Vagina (tissue), 2 donors: ENCODE results near the gene OR2T6. TPM values are rescaled to one million over a fixed set of nuclear protein-coding genes. Genes with fewer than 3 reads are reported as not detected.

Source experiments
- DNase-seq, 2 donors: peaks; one replicate each; pipeline ENCODE4 v3.0.0-alpha.2; 2017; ENCODE audit errors: extremely low spot score in 2 of 2
- H3K27ac ChIP-seq: fragments of 200-600 bp; sonication (generic); one replicate; pipeline ENCODE4 v1.5.1; 2019
- H3K27me3 ChIP-seq: fragments of 200-600 bp; sonication (generic); one replicate; pipeline ENCODE4 v1.5.1; 2019
- H3K36me3 ChIP-seq, 2 donors: fragments of 200-600 bp; sonication (generic); one replicate each; pipeline ENCODE4 v1.5.1; 2017 to 2019
- H3K4me1 ChIP-seq: fragments of 200-600 bp; sonication (generic); one replicate; pipeline ENCODE4 v1.5.1; 2019
- H3K4me3 ChIP-seq, 2 donors: fragments of 200-600 bp; sonication (generic); 1 replicate in 1 of 2; 2 replicates in 1 of 2; pipeline ENCODE4 v1.5.1; 2016 to 2019
- H3K9me3 ChIP-seq: fragments of 200-600 bp; sonication (generic); one replicate; pipeline ENCODE4 v1.5.1; 2019
- POLR2A ChIP-seq, 2 donors: fragments of 450-650 bp; IDR thresholded peaks; one replicate each; pipeline ENCODE4 v1.6.1; 2017; ENCODE audit warnings: antibody characterized with exemption in 2 of 2, mild to moderate bottlenecking in 2 of 2, moderate library complexity in 2 of 2
- POLR2AphosphoS5 ChIP-seq, 2 donors: sonication (generic); formaldehyde crosslinking; IDR thresholded peaks; one replicate each; pipeline ENCODE4 v1.9.0; 2017; ENCODE audit warnings: antibody characterized with exemption in 2 of 2, mild to moderate bottlenecking in 2 of 2, low read depth in 1 of 2; ENCODE audit not compliant: insufficient read depth in 1 of 2
- intact Hi-C: fragments of 100-400 bp; cut with DNase I; formaldehyde crosslinking; loops from one replicate; pipeline ENCODE4 v1.15.1; 2023
- total RNA-seq: library from RNA; depleted of rRNA; stranded (reverse); fragments of >200 nt; gene quantifications from one replicate; pipeline ENCODE4 v1.2.3, GENCODE V29; 2016
- TF ChIP-seq, protein P1 (sequence below), 3 experiments: fragments of 450-650 bp in 2 of 3; fragments of 200-600 bp in 1 of 3; sonication (generic) in 1 of 3; IDR thresholded peaks; one replicate each; pipeline ENCODE4 v1.5.1; 2017 to 2019; ENCODE audit warnings: antibody characterized with exemption in 3 of 3, mild to moderate bottlenecking in 2 of 3, moderate library complexity in 2 of 3

OR2T6 gene
- total RNA-seq, 1 donor from 2014 or later = not detected

DNA sequence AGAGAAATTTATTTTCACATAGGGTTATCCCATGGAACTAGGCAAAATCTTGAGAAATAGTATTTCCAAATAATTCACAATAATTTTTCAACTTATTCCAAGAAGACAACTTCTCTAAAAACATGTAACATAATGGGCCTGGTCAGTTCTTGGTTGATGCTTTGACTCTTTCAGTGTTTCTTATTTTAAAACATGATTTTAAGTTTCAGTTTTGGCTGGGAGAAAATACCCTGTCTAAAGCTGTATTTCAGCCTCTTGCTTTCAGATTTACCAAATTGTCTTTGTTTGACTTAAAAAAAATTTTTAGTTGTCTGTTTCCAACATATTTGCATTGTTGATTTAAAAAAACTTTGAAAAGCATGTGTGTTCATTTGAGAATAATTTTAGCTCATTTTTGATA is 8.9 kb upstream of the OR2T6 start:
- intact Hi-C loops = no loop called here
- DNase-seq = no peak
- H3K9me3 ChIP-seq = peaks cover 6% of the 10 kb centered on the region
- no peak overlapping the region for H3K27ac ChIP-seq
- no peaks in the 10 kb centered on the region for H3K36me3 ChIP-seq
- no peak overlapping the region for H3K4me3 ChIP-seq
- TF ChIP-seq, protein P1, sequence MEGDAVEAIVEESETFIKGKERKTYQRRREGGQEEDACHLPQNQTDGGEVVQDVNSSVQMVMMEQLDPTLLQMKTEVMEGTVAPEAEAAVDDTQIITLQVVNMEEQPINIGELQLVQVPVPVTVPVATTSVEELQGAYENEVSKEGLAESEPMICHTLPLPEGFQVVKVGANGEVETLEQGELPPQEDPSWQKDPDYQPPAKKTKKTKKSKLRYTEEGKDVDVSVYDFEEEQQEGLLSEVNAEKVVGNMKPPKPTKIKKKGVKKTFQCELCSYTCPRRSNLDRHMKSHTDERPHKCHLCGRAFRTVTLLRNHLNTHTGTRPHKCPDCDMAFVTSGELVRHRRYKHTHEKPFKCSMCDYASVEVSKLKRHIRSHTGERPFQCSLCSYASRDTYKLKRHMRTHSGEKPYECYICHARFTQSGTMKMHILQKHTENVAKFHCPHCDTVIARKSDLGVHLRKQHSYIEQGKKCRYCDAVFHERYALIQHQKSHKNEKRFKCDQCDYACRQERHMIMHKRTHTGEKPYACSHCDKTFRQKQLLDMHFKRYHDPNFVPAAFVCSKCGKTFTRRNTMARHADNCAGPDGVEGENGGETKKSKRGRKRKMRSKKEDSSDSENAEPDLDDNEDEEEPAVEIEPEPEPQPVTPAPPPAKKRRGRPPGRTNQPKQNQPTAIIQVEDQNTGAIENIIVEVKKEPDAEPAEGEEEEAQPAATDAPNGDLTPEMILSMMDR (IDR thresholded peaks at IDR 0.05) = no peak
- no peak for TF ChIP-seq POLR2AphosphoS5 (IDR thresholded peaks at IDR 0.05; ENCODE audit: insufficient read depth in 1 of 2, low read depth in 1 of 2)
- no peak for TF ChIP-seq POLR2A (IDR thresholded peaks at IDR 0.05)
- no peaks in the 10 kb centered on the region for H3K4me1 ChIP-seq
- no peaks in the 10 kb centered on the region for H3K27me3 ChIP-seq

DNA sequence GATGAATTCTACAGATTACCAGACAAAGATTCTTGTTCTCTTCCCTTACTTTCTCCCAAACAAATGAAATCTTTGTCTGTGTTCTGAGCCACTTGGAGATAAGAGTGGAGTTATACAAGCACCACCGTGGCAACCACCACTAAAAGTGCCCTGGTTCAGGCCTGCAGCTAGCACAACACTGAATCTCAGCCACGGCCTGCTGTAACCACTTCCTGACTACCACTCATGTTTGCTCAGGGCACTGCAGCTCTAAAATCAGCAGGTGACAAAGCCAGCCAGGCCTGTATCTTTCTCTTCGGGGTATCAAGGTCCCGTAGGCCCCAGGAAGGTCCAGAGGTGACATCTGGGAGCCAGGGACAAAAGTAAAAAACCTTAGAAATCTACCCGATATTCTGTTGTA is 3.2 kb upstream of the OR2T6 start:
- H3K27ac ChIP-seq = no peak overlapping the region
- no peaks in the 10 kb centered on the region for H3K4me1 ChIP-seq
- no peak for TF ChIP-seq POLR2A (IDR thresholded peaks at IDR 0.05)
- no peaks in the 10 kb centered on the region for H3K36me3 ChIP-seq
- H3K9me3 ChIP-seq = no peaks in the 10 kb centered on the region
- no peaks in the 10 kb centered on the region for H3K27me3 ChIP-seq
- DNase-seq = no peak
- H3K4me3 ChIP-seq = no peak overlapping the region
- intact Hi-C loops = no loop called here

DNA sequence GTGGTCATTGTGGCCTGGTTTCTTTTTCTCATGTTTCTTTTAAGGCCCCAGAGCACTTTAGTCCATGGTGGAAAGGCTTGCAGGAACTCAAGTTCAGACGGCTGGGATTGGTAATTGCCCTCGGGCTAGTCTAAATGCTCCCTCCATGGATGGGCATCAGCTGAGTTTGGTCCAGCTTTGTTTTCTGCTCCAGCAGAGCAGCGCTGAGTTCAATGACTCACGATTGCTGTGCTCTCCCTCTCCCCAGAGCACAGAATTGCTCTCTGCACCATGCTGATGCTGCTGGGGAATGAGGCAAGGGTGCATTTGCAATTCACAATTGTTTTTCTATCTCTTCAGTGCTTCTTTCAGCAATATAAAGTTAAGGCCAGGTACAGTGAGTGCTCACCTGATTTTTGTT is 1.8 kb upstream of the OR2T6 start:
- Histone ChIP-seq H3K27ac (no peak overlapping the region), H3K4me1 (no peaks in the 10 kb centered on the region), H3K27me3 (no peaks in the 10 kb centered on the region), H3K4me3 (no peak overlapping the region), H3K36me3 (no peaks in the 10 kb centered on the region), H3K9me3 (no peaks in the 10 kb centered on the region)
- no peak for DNase-seq
- TF ChIP-seq POLR2AphosphoS5 (IDR thresholded peaks at IDR 0.05; ENCODE audit: insufficient read depth in 1 of 2, low read depth in 1 of 2) = no peak
- TF ChIP-seq, protein P1 (IDR thresholded peaks at IDR 0.05) = no peak
- no peak for TF ChIP-seq POLR2A (IDR thresholded peaks at IDR 0.05)
- intact Hi-C loops = no loop called here

DNA sequence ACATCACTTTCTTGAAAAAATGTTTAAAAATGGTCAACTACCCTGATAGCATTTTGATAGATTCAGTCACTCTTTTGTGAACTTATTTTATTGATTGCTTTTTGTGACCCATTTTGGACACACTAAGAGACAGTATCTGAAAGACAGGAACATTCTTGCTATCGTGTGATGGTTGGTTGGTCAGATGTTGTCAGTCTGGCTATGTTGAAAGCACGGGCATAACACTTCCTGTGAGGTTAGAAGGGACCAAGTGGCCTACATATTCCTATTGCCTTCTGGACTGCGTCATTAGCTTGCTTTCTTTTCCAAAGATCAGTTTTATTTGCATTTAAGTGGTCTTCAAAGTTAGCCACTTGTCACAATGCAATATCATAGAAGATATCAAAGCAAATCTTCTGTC is 1.4 kb downstream of the OR2T6 start:
- Histone ChIP-seq H3K27me3 (no peaks in the 10 kb centered on the region), H3K27ac (no peak overlapping the region), H3K36me3 (no peaks in the 10 kb centered on the region), H3K4me3 (no peak overlapping the region), H3K9me3 (no peaks in the 10 kb centered on the region), H3K4me1 (no peaks in the 10 kb centered on the region)
- TF ChIP-seq POLR2AphosphoS5 (IDR thresholded peaks at IDR 0.05; ENCODE audit: insufficient read depth in 1 of 2, low read depth in 1 of 2) = no peak
- TF ChIP-seq, protein P1 (IDR thresholded peaks at IDR 0.05) = no peak
- TF ChIP-seq POLR2A (IDR thresholded peaks at IDR 0.05) = no peak
- no peak for DNase-seq
- intact Hi-C loops = no loop called here

DNA sequence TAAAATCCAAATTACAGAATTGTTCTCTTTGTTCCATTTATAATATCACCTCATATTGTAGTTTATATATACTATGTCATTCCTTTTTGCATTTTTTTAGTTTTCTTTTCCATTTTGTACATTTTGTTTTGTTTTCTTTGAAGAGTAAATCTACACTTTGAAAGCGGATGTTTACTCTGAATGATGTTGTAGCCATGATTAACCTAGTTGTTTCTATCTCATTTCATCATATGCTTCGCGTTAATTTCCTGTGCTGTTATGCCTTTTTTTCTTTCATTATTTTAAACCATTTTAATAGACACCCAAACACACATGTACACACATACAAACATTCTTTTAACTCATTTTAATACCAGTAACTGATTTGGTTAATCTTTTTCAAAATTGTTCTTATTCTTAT is 5.3 kb downstream of the OR2T6 start:
- no peak for DNase-seq
- no peaks in the 10 kb centered on the region for H3K36me3 ChIP-seq
- H3K4me3 ChIP-seq = no peak overlapping the region
- no peaks in the 10 kb centered on the region for H3K9me3 ChIP-seq
- H3K27me3 ChIP-seq = no peaks in the 10 kb centered on the region
- H3K27ac ChIP-seq = no peak overlapping the region
- intact Hi-C loops = no loop called here
- TF ChIP-seq POLR2AphosphoS5 (IDR thresholded peaks at IDR 0.05; ENCODE audit: insufficient read depth in 1 of 2, low read depth in 1 of 2) (no peak), POLR2A (IDR thresholded peaks at IDR 0.05) (no peak)
- TF ChIP-seq, protein P1 (IDR thresholded peaks at IDR 0.05) = no peak
- H3K4me1 ChIP-seq = no peaks in the 10 kb centered on the region

DNA sequence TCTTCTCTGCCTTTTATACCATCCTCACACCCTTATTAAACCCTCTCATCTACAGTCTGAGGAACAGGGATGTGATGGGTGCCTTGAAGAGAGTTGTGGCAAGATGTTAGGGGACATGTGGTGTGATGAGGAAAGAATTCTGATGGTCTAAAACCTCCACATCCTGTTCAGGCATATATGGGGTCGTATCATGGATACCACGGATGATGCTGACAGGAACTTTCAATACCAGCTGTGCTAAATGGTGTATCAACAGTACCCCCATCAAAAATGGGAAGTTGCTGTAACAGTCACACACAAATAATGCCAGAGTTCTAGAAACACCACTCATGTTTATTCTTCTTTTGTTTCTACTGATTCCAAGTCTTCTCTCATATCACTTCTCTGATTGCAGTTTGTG is 12.9 kb downstream of the OR2T6 start:
- Histone ChIP-seq H3K4me1 (no peaks in the 10 kb centered on the region), H3K27me3 (no peaks in the 10 kb centered on the region), H3K9me3 (no peaks in the 10 kb centered on the region), H3K36me3 (no peaks in the 10 kb centered on the region), H3K4me3 (no peak overlapping the region), H3K27ac (no peak overlapping the region)
- TF ChIP-seq, protein P1 (IDR thresholded peaks at IDR 0.05) = no peak
- TF ChIP-seq POLR2A (IDR thresholded peaks at IDR 0.05) (no peak), POLR2AphosphoS5 (IDR thresholded peaks at IDR 0.05; ENCODE audit: insufficient read depth in 1 of 2, low read depth in 1 of 2) (no peak)
- DNase-seq = no peak
- intact Hi-C loops = no loop called here
